ENCODE results near the gene METTL25.

DNA sequence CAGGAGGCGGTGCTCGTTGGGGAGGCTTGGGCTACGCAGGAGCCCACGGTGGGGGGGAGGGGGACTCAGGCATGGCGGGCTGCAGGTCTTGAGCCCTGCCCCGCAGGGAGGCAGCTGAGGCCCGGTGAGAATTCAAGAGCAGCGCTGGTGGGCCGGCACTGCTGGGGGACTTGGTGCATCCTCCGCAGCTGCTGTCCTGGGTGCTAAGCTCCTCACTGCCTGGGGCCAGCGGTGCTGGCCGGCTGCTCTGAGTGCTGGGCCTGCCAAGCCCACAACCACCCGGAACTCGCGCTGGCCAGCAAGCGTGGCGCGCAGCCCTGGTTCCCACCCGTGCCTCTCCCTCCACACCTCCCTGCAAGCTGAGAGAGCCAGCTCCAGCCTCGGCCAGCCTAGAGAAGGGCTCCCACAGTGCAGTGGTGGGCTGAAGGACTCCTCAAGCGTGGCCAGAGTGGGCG is 3.2 kb downstream of the METTL25 start:
- no peak for TF ChIP-seq POLR2A (IDR thresholded peaks at IDR 0.05; ENCODE audit: low read length)
- TF ChIP-seq, protein P1, sequence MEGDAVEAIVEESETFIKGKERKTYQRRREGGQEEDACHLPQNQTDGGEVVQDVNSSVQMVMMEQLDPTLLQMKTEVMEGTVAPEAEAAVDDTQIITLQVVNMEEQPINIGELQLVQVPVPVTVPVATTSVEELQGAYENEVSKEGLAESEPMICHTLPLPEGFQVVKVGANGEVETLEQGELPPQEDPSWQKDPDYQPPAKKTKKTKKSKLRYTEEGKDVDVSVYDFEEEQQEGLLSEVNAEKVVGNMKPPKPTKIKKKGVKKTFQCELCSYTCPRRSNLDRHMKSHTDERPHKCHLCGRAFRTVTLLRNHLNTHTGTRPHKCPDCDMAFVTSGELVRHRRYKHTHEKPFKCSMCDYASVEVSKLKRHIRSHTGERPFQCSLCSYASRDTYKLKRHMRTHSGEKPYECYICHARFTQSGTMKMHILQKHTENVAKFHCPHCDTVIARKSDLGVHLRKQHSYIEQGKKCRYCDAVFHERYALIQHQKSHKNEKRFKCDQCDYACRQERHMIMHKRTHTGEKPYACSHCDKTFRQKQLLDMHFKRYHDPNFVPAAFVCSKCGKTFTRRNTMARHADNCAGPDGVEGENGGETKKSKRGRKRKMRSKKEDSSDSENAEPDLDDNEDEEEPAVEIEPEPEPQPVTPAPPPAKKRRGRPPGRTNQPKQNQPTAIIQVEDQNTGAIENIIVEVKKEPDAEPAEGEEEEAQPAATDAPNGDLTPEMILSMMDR (IDR thresholded peaks at IDR 0.05), result no peak
- TF ChIP-seq RAD21 (conservative IDR thresholded peaks at IDR 0.05 in 1 of 2, IDR thresholded peaks at IDR 0.05 in 1 of 2), result no peak
- TF ChIP-seq, protein P2, sequence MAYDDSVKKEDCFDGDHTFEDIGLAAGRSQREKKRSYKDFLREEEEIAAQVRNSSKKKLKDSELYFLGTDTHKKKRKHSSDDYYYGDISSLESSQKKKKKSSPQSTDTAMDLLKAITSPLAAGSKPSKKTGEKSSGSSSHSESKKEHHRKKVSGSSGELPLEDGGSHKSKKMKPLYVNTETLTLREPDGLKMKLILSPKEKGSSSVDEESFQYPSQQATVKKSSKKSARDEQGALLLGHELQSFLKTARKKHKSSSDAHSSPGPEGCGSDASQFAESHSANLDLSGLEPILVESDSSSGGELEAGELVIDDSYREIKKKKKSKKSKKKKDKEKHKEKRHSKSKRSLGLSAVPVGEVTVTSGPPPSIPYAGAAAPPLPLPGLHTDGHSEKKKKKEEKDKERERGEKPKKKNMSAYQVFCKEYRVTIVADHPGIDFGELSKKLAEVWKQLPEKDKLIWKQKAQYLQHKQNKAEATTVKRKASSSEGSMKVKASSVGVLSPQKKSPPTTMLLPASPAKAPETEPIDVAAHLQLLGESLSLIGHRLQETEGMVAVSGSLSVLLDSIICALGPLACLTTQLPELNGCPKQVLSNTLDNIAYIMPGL (CRISPR knock-in tag; IDR thresholded peaks at IDR 0.05; ENCODE audit: borderline replicate concordance), result no peak
- TF ChIP-seq NPAS2 (CRISPR knock-in tag; IDR thresholded peaks at IDR 0.05; ENCODE audit: borderline replicate concordance), result no peak
- TF ChIP-seq POLR2AphosphoS2 (conservative IDR thresholded peaks at IDR 0.05; ENCODE audit: low read length), result no peak

Measured in A549 (cell line).